ENCODE results near the gene ZNF394.
"Not testable (repeated sequence)": the region's sequence is repeated elsewhere in the genome, so short reads cannot be mapped to it uniquely, and the experiment has no call there.

The ZNF394 gene

DNA sequence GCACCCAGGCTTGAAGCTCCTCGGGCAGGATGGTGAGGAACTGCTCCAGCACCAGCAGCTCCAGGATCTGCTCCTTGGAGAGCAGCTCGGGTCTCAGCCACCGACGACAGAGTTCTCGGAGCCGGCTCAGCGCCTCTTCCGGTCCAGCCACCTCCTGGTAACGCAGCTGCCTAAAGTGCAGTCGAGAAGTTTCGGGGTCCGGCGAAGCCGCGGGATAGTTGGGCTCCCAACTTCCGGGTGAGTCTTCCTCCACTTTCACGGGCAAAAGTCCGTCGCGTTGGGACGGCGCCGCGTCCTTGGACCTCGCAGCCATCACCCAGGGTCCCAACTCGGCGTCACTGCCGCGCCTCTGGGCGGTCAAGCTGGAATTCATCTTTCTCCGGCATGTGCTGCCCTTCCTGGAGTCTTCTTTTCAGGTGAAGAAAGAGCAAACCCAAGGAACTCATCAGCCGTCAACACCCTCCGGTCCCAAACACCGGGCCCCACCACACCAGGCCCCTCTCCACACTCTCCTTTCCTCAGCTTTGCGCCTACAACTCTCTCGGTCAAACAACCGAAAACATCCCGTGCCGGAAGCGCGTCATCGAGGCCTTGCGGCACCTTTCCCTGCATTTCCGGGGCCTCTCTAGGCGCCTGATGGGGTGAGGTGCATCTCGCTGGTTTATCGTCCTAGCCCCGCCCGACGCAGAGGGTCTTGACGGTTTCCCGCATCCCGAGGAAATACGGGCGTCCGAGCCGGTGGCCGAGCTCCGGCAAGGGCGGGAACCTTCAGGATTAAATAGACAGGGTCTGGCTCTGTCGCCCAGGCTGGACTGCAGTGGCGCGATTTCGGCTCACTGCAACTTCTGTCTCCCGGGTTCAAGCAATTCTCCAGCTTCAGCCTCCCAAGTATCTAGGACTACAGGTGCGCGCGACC lies at the start of gene ZNF394:
Gene ZNF394 (minus strand): TSS at position 561 of the 916 bp plus-strand sequence. CDS start 188 bp downstream, at position 373.
- intact Hi-C loops (cut with DNase I) = loop anchor here (5.0 to 10.0 kb wide), 2 partner anchors 57 to 115 kb away; partner anchors contain the start of genes ZNF655 and ZSCAN25
- peak; percentile 89 to 97 (median 95) for DNase-seq

DNA sequence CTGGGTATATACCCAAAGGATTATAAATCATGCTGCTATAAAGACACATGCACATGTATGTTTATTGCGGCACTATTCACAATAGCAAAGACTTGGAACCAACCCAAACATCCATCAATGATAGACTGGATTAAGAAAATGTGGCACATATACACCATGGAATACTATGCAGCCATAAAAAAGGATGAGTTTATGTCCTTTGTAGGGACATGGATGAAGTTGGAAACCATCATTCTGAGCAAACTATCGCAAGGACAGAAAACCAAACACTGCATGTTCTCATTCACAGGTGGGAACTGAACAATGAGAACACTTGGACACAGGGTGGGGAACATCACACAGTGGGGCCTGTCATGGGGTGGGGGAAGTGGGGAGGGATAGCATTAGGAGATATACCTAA lies 49.5 kb upstream of the ZNF394 start:
- DNase-seq; intact Hi-C loops (cut with DNase I): not testable (repeated sequence)

DNA sequence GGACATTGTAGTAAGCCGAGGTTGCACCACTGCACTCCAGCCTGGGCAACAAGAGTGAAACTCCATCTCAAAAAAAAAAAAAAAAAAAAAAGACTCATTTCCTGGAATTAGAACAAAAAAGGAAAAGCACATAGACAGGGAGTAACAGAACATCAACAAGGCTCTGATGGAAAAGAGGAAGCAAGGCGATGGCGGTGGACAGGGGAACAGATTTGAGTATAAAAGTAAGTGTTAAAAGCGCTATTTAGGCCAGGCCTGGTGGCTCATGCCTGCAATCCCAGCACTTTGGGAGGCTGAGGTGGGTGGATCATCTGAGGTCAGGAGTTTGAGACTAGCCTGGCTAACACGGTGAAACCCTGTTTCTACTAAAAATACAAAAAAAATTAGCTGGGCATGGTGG lies 45.2 kb upstream of the ZNF394 start:
- DNase-seq; intact Hi-C loops (cut with DNase I): not testable (repeated sequence)

DNA sequence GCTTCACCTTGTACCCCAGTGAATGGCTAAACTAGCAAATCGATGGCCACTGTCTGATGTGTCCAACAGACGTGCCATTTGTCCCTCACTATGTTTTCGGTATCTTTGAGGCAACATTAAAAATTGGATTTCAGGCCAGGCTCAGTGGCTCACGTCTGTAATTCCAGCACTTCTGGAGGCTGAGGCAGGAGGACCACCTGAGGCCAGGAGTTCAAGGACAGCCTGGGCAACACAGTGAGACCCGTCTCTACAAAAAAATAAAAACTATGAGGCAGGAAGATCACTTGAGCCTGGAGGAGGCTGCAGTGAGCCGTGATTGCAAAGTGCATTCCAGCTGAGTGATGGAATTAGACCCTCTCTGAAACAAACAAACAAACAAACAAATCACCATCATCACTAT lies 43.8 kb upstream of the ZNF394 start:
- intact Hi-C loops (cut with DNase I) = no loop called here
- no peak for DNase-seq

DNA sequence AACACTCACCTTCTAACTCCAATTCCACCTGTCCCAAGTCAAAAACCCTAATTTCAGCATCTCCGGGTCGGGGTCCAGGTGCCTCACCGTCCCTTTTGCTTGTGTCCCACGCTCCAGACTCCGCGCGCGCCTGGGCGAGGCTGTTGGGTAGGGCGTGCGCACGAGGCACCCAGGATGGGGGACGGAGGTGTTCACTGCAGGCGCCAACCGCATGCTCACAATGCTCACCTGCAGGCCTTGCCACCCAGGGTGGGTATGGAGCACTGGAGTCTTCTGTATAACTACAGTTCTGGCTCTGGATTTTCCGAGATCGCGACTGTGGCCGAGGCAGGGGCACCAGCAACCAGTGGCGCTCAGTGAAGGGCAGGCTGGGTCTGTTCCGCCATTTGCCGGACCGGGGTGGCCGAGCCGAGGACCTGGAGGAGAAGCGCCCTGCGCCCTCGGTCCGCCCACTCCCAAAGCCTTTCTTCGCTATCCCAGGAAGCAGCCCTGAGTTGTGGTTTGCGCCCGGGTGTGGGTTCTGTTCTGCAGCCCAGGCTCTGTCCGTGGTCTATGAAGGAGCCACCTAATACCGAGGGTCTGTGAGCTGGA lies 43.1 kb upstream of the ZNF394 start:
- DNase-seq = no peak
- intact Hi-C loops (cut with DNase I) = no loop called here

DNA sequence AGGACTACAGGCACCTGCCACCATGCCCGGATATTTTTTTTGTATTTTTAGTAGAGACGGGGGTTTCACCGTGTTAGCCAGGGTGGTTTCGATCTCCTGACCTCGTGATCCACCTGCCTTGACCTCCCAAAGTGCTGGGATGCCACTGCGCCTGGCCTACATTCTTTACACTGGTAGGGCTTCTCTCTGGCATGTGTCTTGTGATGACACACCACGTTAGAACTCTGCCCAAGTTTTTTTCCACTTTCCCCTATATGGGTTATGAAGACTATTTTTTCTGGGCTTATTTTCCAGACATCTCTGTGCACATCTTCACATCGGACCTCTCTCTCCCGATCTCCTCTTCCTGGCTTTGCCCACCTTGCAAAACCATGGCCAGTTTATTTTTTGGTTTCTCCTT lies 41.1 kb upstream of the ZNF394 start:
- no peak for DNase-seq
- intact Hi-C loops (cut with DNase I) = no loop called here

DNA sequence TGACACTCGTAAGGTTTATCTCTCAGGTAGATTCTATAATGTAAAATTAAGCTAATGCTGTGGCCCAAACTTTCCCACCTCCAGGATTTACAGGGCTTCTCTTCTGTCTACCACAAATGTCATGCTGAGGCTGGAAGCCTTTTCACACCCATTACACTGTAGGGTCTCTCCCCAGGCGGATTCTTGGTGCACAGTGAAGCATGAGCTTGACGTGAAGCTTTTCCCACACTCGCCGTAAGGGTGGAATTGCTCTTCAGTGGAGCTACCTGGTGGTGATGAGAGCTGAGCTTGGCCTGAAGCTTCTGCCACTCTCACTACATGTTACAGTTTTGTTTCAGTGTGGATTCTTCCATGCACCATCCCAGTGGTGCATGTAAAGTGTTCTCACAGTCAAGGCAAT lies 40.5 kb upstream of the ZNF394 start:
- intact Hi-C loops (cut with DNase I) = no loop called here
- DNase-seq = no peak

DNA sequence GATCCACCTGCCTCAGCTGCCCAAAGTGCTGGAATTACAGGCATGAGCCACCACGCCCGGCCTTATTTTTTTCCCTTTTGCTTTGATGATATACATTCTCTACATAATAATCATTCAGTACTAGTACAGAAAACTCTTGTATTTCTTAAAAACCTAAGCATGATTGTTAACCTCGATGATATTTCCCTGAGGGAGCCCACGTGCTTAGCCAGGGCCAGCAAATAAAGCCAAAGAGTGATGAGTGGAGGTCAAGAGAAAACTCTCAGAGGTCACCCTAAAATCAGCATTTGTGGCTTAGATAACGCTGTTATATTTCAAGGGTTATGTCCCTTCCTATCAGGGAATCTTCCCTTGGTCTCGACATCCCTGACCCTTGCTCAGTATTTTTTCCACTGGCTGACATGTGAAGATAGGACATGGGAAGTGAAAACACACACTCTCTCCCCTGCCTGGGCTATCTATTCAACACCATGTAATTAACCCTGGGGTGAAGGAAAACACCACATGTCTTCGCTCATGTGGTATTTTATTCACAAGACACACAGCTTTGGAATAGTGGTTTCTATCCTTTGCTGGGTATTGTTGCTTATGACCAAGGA lies 39.2 kb upstream of the ZNF394 start:
- intact Hi-C loops (cut with DNase I) = no loop called here
- no peak for DNase-seq

DNA sequence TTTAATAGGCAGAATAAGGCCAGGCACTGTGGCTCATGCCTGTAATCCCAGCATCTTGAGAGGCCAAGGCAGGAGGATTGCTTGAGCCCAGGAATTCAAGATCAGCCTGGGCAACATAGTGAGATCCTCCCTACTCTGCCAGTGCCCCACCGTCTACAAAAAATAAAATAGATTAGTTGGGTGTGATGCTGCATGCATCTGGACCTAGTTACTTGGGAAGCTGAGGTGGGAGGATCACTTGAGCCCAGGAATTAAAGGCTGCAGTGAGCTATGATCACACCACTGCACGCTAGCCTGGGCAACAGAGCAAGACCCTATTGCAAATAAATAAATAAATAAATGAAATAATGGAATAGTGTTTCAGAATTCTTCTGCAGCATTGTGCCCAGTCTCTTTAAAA lies 35.6 kb upstream of the ZNF394 start:
- intact Hi-C loops (cut with DNase I) = no loop called here
- no peak for DNase-seq

DNA sequence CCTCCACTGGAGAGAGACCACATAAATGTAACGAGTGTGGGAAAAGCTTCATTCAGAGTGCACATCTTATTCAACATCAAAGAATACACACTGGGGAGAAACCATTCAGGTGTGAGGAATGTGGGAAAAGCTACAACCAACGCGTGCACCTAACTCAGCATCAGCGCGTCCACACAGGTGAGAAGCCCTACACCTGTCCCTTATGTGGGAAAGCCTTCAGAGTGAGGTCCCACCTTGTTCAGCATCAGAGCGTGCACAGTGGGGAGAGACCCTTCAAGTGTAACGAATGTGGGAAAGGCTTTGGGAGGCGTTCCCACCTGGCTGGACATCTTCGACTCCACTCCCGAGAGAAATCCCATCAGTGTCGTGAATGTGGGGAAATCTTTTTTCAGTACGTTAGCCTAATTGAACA lies 31.3 kb upstream of the ZNF394 start:
- no peak for DNase-seq
- intact Hi-C loops (cut with DNase I) = no loop called here

DNA sequence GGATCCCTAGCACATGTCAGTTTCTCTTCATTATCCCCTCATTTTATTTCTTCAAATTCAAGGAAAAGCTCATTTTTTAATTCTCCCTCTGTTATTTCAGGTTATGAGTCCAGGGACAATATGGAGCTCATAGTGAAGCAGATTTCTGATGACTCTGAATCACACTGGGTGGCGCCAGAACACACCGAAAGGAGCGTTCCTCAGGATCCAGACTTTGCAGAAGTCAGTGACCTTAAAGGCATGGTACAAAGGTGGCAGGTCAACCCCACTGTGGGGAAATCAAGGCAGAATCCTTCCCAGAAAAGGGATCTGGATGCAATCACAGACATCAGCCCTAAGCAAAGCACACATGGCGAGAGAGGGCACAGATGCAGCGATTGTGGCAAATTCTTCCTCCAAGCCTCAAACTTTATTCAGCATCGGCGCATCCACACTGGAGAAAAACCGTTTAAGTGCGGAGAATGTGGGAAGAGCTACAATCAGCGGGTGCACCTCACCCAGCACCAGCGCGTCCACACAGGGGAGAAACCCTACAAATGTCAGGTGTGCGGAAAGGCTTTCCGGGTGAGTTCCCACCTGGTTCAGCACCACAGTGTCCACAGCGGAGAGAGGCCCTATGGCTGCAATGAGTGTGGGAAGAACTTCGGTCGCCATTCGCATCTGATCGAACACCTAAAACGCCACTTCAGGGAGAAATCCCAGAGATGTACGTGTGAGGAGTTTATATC lies 25.8 kb upstream of the ZNF394 start:
- intact Hi-C loops (cut with DNase I) = no loop called here
- DNase-seq = no peak

DNA sequence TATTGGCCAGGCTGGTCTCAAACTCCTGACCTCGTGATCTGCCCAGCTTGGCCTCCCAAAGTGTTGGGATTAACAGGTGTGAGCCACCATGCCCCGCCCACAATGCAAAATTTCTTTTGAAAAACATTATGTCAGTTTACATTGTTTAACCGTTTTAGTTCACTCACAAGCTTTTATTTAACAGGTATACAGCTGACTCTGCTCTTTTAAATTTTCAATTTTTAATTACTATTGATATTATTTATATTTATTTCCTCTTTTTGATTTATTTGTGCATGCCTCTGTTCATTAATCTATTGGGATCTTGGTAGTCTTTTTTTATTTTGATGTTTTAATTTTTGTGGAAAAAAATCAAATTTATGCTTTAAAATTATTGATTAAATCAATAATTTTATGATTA lies 21.3 kb upstream of the ZNF394 start:
- intact Hi-C loops (cut with DNase I) = no loop called here
- DNase-seq = no peak

DNA sequence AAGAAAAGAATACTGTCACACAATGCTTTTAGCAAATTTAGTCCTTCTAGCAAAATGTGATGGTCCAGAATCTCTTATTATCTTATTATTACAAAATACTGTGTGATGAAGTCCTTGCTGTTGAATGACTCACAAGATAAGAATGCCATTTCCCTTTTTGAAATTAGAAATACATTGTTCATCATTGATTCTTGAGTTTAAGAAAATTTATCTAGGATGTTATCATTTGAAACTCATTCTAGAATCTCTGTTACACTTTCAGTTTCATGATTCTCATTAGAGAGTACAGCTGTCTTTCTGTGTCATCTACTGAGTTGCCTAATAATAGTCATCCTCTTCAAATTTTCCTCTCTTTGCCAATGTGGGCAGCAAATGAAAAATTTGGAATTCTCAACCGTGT lies 14.0 kb upstream of the ZNF394 start:
- intact Hi-C loops (cut with DNase I) = no loop called here
- no peak for DNase-seq

DNA sequence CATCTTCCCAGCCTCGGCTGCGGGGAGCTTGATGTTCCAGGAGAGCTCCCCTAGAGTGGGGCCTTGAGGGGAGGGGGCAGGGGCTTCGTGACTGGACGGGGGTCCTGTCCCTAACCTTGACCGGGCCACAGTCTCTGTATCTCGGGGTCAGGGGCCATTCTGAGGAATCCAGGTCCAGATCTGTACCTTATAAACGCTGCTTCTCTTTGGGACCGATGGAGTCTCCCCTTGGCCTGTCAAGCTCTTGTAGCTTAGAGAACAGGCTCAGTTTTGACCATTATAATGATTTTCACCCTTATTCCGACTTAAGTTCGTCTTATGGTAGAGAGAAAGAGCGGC lies 5.2 kb upstream of the ZNF394 start:
- intact Hi-C loops (cut with DNase I) = loop anchor here (10.0 kb wide), 1 partner anchor 110 kb away; the partner anchor contains the start of gene ZSCAN25
- no peak for DNase-seq

DNA sequence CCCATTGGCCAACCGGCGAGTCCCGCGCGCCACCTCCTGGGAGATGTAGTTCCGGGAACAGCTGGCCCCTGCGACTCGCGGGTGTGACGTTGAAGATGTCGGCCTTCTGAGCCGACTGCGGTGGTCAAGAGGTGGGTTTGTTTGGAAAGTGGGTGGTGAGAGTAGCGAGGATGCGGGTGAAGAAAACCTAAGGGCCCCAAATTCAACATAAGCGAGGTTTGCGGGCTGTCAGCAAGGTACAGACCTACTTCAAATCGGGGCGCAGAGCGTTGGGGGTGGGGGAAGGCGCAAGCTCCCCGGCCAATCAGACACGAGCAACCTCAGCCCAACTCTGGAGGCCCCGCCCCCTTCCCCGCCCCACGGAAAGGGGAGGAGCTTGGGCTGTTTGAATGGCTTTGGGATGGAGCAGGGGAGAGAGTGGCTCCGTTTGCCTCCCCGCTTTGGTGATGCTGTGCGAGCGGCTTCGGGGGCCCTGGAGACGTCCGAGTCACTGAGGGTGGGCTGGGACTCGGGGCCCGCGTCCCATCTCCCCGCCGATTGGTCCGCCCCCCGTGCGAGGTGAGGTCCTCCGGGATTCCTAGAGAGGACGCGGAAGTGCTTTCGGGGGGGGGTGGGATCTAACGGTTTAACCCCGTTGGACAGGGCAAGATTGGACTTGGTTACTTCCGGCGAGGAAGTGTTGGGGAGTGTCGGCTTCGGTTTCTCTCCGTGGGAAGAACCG lies 4.7 kb upstream of the ZNF394 start, which contains the start of gene ZKSCAN5:
Gene ZKSCAN5 (plus strand): TSS at position 60 of the 721 bp plus-strand sequence. CDS start 1,383 bp downstream, outside the sequence.
- peak; percentile 96 to 100 (median 99) for DNase-seq
- intact Hi-C loops (cut with DNase I) = loop anchor here (5.0 to 10.0 kb wide), 2 partner anchors 53 to 110 kb away; partner anchors contain the start of genes ZNF655 and ZSCAN25

DNA sequence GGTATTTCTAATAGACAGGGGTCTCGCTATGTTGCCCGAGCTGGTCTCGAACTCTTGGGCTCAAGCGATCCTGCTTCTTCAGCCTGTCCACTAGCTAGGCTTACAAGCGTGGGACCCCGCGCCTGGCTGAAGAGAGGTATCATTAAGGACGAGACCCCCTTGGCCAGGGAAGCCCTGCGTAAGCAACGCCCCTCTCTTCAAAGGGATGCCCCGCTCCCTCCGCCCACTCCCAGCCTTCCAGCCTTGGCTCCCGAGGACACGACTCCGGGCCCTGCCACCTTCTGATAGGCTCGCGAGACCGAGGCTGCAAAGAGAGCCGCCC lies 4.2 kb upstream of the ZNF394 start:
- intact Hi-C loops (cut with DNase I) = loop anchor here (5.0 to 10.0 kb wide), 2 partner anchors 53 to 111 kb away; partner anchors contain the start of genes ZNF655 and ZSCAN25
- DNase-seq = peak in 15 of 42 donors; percentile 99 to 100 (median 99)

DNA sequence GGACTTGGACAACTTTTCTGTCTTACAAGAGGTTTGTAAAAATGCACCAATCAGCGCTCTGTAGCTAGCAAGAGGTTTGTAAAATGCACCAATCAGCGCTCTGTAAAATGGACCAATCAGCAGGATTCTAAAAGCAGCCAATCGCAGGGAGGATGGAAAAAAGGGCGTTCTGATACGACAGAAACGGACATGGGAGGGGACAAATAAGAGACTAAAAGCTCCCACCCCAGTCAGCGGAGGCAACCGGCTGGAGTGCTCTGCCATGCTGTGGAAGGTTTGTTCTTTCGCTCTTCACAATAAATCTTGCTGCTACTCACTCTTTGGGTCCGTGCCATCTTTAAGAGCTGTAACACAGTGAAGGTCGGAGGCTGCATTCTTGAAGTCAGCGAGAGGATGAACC lies 1.2 kb upstream of the ZNF394 start:
- intact Hi-C loops (cut with DNase I) = loop anchor here (5.0 to 10.0 kb wide), 2 partner anchors 56 to 114 kb away; partner anchors contain the start of genes ZNF655 and ZSCAN25
- DNase-seq = not testable (repeated sequence)

DNA sequence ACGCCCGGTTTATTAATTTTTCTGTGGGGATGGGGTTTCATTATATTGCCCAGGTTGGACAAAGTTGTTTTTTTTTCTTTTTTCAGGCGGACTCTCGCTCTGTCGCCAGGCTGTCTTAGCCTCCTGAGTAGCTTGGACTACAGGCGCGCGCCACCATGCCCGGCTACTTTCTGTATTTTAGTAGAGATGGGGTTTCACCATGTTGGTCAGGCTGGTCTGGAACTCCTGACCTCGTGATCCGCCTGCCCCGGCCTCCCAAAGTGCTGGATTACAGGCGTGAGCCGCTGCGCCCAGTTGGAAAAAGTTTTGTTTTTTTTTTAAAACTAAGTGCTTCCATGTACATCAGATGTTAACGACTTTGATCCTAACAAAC lies 542 bp upstream of the ZNF394 start:
- no peak for DNase-seq
- intact Hi-C loops (cut with DNase I) = loop anchor here (5.0 to 10.0 kb wide), 2 partner anchors 57 to 114 kb away; partner anchors contain the start of genes ZNF655 and ZSCAN25

DNA sequence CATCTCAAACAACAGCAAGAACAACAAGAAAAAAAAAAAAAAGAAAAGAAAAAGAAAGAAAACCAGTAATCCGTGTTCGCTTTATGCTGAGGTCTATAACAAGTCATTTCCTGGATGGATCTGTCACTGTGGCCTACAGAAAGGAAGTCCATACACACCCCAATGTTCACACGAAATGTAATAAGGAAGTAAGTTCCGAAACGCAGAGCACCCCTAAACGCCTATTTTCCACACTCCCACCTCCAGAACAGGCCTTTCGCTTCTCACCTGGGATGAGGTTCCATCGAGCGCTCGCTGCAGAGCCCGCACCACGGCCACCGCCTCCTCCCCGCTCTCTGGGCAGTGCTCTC lies 735 bp downstream of the ZNF394 start:
- no peak for DNase-seq

More for the DNA sequence above, 735 bp downstream of the ZNF394 start:
- intact Hi-C loops (cut with DNase I) = no loop called here

Measured in head of caudate nucleus (tissue), 42 donors.